Gastroesophageal sphincter (tissue), 4 donors: ENCODE measurements around the gene SGIP1. TPM values are rescaled to one million over a fixed set of nuclear protein-coding genes. Genes with fewer than 3 reads are reported as not detected.

ENCODE experiments used
- ATAC-seq: fragments of 150-250 bp; one replicate; pipeline ENCODE4 v1.9.1; 2016; ENCODE audit warnings: mild to moderate bottlenecking, moderate library complexity
- H3K27ac ChIP-seq, 4 donors: fragments of 200-600 bp; sonication (generic) in 3 of 4; 1 replicate in 3 of 4; 2 replicates in 1 of 4; pipeline ENCODE4 v1.5.1; 2016 to 2019
- H3K27me3 ChIP-seq: fragments of 200-600 bp; sonication (generic); one replicate; pipeline ENCODE4 v1.5.1; 2019
- H3K36me3 ChIP-seq, 2 donors: fragments of 200-600 bp; sonication (generic); one replicate each; pipeline ENCODE4 v1.5.1; 2019; ENCODE audit warnings: control low read depth in 1 of 2
- H3K4me1 ChIP-seq, 3 donors: fragments of 200-600 bp; sonication (generic); 1 replicate in 2 of 3; 2 replicates in 1 of 3; pipeline ENCODE4 v1.5.1; 2016 to 2019; ENCODE audit warnings: control low read depth in 2 of 3
- H3K4me3 ChIP-seq, 2 donors: fragments of 200-600 bp; sonication (generic); one replicate each; pipeline ENCODE4 v1.5.1; 2019; ENCODE audit warnings: mild to moderate bottlenecking in 1 of 2, moderate library complexity in 1 of 2
- H3K9me3 ChIP-seq, 3 donors: fragments of 200-600 bp; sonication (generic); one replicate each; pipeline ENCODE4 v1.5.1; 2017 to 2019; ENCODE audit warnings: control low read depth in 2 of 3
- EP300 ChIP-seq: sonication (generic); formaldehyde crosslinking; IDR thresholded peaks from one replicate; pipeline ENCODE4 v1.6.1; 2017; ENCODE audit warnings: antibody characterized with exemption, mild to moderate bottlenecking
- POLR2A ChIP-seq, 2 donors: fragments of 450-650 bp; IDR thresholded peaks; one replicate each; pipeline ENCODE4 v1.6.1; 2017; ENCODE audit warnings: antibody characterized with exemption in 2 of 2, mild to moderate bottlenecking in 2 of 2, moderate library complexity in 1 of 2
- POLR2AphosphoS5 ChIP-seq: sonication (generic); formaldehyde crosslinking; IDR thresholded peaks from one replicate; pipeline ENCODE4 v1.6.1; 2017; ENCODE audit warnings: antibody characterized with exemption
- WGBS, 2 donors: methylation state at CpG; one replicate each; pipeline ENCODE4 v1.1.5; 2018; ENCODE audit warnings: low coverage in 1 of 2; 5-methylcytosine and 5-hydroxymethylcytosine counted together
- total RNA-seq, 4 donors: library from RNA; depleted of rRNA; stranded (reverse); fragments of >200 nt; gene quantifications; one replicate each; pipeline ENCODE4 v1.1.0, GENCODE V29; 2016
- TF ChIP-seq, protein P1 (sequence below), 4 experiments: fragments of 200-600 bp in 2 of 4; fragments of 450-650 bp in 2 of 4; sonication (generic) in 1 of 4; IDR thresholded peaks; one replicate each; pipeline ENCODE4 v1.5.1; 2017 to 2019; ENCODE audit warnings: antibody characterized with exemption in 4 of 4, mild to moderate bottlenecking in 2 of 4, moderate library complexity in 2 of 4

SGIP1 gene
- total RNA-seq, 4 donors from 2014 or later = 6.5 to 14.0 (median 10.7) TPM

DNA sequence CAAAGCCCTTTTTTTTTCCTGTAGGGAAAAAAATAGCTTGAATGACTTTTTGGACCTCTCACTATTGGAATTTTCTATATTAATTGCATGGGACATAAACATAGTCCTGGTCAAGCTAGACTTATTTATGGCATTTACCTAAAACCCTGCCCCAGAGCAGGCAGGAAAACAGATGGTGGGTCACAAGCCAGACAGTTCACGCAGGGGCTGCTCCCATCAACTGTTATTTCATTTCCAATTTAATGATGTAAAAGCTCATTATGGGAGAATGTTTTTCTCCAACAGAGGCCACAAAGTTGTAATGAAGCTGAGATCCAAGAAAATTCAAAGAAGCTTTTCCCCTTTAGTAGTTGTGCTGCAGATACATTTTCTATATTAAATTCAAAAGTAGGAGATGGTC, 99.2 kb downstream of the SGIP1 start:
- WGBS, 2 donors = 50 to 77% methylated on average over 1 of the region's 1 CpG

DNA sequence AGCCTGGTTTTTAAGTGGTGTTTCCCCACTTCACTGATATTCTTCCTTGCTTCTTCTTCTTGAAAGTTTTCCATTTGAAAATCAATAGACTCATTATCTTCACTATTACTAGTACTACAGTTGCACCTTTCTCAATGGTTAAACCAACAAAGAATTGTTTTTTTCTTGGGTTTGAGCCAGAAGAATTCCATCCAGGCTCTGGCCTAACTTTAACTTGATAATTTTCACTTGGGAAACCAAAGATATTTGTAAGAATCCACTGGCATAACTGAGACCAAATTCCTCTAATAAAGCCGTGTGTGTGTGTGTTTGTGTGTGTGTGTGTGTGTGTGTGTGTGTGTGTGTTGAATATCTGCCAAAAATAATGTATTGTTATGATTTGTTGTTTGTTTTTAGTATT, 103.2 kb downstream of the SGIP1 start:
- no peak for ATAC-seq
- H3K27me3 ChIP-seq = no peaks in the 10 kb centered on the region

More for the DNA sequence above, 99.2 kb downstream of the SGIP1 start:
- ATAC-seq = no peak
- H3K4me3 ChIP-seq = no peak overlapping the region
- H3K4me1 ChIP-seq = no peaks in the 10 kb centered on the region
- H3K36me3 ChIP-seq = no peaks in the 10 kb centered on the region
- TF ChIP-seq, protein P1, sequence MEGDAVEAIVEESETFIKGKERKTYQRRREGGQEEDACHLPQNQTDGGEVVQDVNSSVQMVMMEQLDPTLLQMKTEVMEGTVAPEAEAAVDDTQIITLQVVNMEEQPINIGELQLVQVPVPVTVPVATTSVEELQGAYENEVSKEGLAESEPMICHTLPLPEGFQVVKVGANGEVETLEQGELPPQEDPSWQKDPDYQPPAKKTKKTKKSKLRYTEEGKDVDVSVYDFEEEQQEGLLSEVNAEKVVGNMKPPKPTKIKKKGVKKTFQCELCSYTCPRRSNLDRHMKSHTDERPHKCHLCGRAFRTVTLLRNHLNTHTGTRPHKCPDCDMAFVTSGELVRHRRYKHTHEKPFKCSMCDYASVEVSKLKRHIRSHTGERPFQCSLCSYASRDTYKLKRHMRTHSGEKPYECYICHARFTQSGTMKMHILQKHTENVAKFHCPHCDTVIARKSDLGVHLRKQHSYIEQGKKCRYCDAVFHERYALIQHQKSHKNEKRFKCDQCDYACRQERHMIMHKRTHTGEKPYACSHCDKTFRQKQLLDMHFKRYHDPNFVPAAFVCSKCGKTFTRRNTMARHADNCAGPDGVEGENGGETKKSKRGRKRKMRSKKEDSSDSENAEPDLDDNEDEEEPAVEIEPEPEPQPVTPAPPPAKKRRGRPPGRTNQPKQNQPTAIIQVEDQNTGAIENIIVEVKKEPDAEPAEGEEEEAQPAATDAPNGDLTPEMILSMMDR (IDR thresholded peaks at IDR 0.05) = no peak
- TF ChIP-seq POLR2A (IDR thresholded peaks at IDR 0.05) (no peak), POLR2AphosphoS5 (no peak), EP300 (no peak)
- H3K27ac ChIP-seq = no peak overlapping the region
- no peaks in the 10 kb centered on the region for H3K9me3 ChIP-seq
- H3K27me3 ChIP-seq = no peaks in the 10 kb centered on the region

DNA sequence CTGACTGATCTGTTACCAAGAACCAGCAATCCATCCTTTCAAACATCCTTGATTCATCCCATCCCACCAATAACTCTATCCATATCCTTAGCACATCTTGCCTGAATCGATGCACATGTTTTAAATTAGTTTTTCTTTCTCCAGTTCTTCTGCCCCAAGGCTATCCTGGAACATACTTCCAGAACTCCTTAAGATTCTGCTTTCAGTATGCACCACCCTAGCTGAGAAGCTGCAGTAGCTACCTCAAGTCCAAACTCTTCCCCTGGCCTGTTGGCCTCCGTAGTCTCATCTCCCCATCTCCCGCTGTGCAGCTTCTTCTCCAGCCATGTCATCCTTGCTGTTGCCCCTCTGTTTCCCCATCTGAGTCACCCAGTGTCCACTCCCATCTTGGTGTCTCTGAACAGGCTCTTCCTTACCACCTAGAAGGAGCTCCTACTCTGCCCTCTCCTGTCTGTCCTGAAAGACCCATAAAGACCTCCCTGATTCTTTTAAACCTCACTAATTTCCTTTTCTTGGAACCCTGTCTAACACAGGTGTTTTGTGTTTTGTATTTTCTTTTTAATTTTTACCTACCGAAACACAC, 108.0 kb downstream of the SGIP1 start:
- no peaks in the 10 kb centered on the region for H3K9me3 ChIP-seq
- no peaks in the 10 kb centered on the region for H3K4me1 ChIP-seq
- H3K27me3 ChIP-seq = no peaks in the 10 kb centered on the region
- no peak overlapping the region for H3K27ac ChIP-seq
- 87 to 100% methylated on average over 3 to 4 of the region's 4 CpGs for WGBS, 2 donors
- H3K4me3 ChIP-seq = no peak overlapping the region
- TF ChIP-seq, protein P1 (IDR thresholded peaks at IDR 0.05) = no peak
- TF ChIP-seq POLR2A (IDR thresholded peaks at IDR 0.05) (no peak), POLR2AphosphoS5 (no peak), EP300 (no peak)
- peaks cover 0 to 4% of the 10 kb centered on the region in 2 donors for H3K36me3 ChIP-seq
- no peak for ATAC-seq

More for the DNA sequence above, 103.2 kb downstream of the SGIP1 start:
- 33% methylated on average over 1 of the region's 1 CpG; no CpG with 5 or more reads in 1 of the 2 donors for WGBS, 2 donors
- Histone ChIP-seq H3K9me3 (no peaks in the 10 kb centered on the region), H3K4me3 (no peak overlapping the region), H3K4me1 (no peaks in the 10 kb centered on the region), H3K36me3 (no peaks in the 10 kb centered on the region), H3K27ac (no peak overlapping the region)
- TF ChIP-seq EP300 (no peak), POLR2AphosphoS5 (no peak), POLR2A (IDR thresholded peaks at IDR 0.05) (no peak)
- TF ChIP-seq, protein P1 (IDR thresholded peaks at IDR 0.05) = no peak

DNA sequence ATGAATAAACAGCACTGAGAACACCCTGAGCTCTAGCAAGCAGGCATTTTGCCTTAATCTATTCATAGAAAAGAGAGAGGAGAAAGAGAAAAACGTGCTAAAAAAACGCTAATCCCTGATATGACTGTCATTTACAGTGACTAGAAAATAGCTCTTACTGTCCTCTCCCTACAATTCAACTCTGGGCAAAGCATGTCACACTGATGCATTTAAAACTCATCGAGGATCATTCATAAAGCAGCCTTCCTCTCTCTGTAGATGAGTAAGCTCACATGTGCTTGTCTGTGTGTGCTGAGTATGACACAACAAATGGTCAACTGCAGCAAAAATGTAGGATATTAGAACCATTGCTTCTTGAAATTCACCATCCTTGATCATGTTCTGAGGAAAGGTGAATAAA, 109.0 kb downstream of the SGIP1 start:
- no peak for ATAC-seq
- no peaks in the 10 kb centered on the region for H3K4me1 ChIP-seq
- H3K9me3 ChIP-seq = no peaks in the 10 kb centered on the region
- H3K27ac ChIP-seq = no peak overlapping the region
- H3K4me3 ChIP-seq = no peak overlapping the region
- 74 to 79% methylated on average over 2 to 3 of the region's 3 CpGs for WGBS, 2 donors
- H3K27me3 ChIP-seq = no peaks in the 10 kb centered on the region
- TF ChIP-seq POLR2AphosphoS5 = no peak
- TF ChIP-seq, protein P1 (IDR thresholded peaks at IDR 0.05) = no peak
- TF ChIP-seq POLR2A (IDR thresholded peaks at IDR 0.05) = no peak
- no peak for TF ChIP-seq EP300
- H3K36me3 ChIP-seq = peaks cover 0 to 4% of the 10 kb centered on the region in 2 donors

DNA sequence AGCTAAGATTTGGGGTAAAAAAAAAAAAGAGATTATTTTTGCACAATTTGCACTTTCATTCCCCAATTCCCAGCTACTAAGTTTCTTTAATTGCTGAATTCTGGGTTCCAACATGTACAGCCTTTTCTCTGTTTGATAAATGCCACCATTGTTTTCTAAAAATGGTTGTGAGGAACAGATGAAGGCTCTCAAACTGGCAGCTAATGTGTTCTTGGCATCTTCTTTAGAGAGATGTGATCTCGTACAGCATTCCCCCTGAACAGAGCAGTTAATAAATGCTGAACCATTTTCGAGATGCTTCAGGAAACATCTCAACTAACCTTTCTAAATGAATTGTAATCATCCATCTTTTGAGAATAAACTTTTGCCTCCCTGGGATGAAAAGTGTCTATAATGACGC, 110.4 kb downstream of the SGIP1 start:
- WGBS, 2 donors = 52 to 71% methylated on average over 3 of the region's 3 CpGs
- no peak overlapping the region for H3K4me3 ChIP-seq
- peaks cover 0 to 4% of the 10 kb centered on the region in 2 donors for H3K36me3 ChIP-seq
- no peak for ATAC-seq
- no peaks in the 10 kb centered on the region for H3K27me3 ChIP-seq
- H3K9me3 ChIP-seq = no peaks in the 10 kb centered on the region
- H3K4me1 ChIP-seq = no peaks in the 10 kb centered on the region
- no peak overlapping the region for H3K27ac ChIP-seq
- TF ChIP-seq, protein P1 (IDR thresholded peaks at IDR 0.05) = no peak
- no peak for TF ChIP-seq POLR2AphosphoS5
- no peak for TF ChIP-seq POLR2A (IDR thresholded peaks at IDR 0.05)
- no peak for TF ChIP-seq EP300
